HG03139 (cell line): ENCODE measurements around the gene ENDOV.
"Not testable (repeated sequence)": the region's sequence is repeated elsewhere in the genome, so short reads cannot be mapped to it uniquely, and the experiment has no call there.

Experiments
- ATAC-seq: cut with Tn5 transposase; IDR thresholded peaks from one replicate; pipeline ENCODE4 v1.9.1; 2021; ENCODE audit not compliant: unreplicated experiment

The ENDOV gene

GRCh38 chr17:80388175-80388574 lies 26.8 kb upstream of the ENDOV start:
- no peak for ATAC-seq

GRCh38 chr17:80388601-80389000 lies 26.4 kb upstream of the ENDOV start:
- no peak for ATAC-seq

GRCh38 chr17:80389011-80389995 lies 25.7 kb upstream of the ENDOV start:
- no peak for ATAC-seq

- ATAC-seq: no peak
Measured at GRCh38 chr17:80393241-80393890, 21.6 kb upstream of the ENDOV start.

- no peak for ATAC-seq
Measured at GRCh38 chr17:80393961-80394360, 21.0 kb upstream of the ENDOV start.

- ATAC-seq: no peak
Measured at GRCh38 chr17:80394629-80395216, 20.2 kb upstream of the ENDOV start.

GRCh38 chr17:80395402-80396151 lies 19.4 kb upstream of the ENDOV start:
- ATAC-seq: no peak

GRCh38 chr17:80396157-80397033 lies 18.6 kb upstream of the ENDOV start:
- no peak for ATAC-seq

- no peak for ATAC-seq
Measured at GRCh38 chr17:80397034-80397387, 18.0 kb upstream of the ENDOV start.

- ATAC-seq: no peak
Measured at GRCh38 chr17:80397686-80398085, 17.3 kb upstream of the ENDOV start.

- not testable (repeated sequence) for ATAC-seq
Measured at GRCh38 chr17:80401086-80401485, 13.9 kb upstream of the ENDOV start.

- not testable (repeated sequence) for ATAC-seq
Measured at GRCh38 chr17:80402102-80402501, 12.9 kb upstream of the ENDOV start.

GRCh38 chr17:80402959-80403358 lies 12.0 kb upstream of the ENDOV start:
- no peak for ATAC-seq

- ATAC-seq: no peak
Measured at GRCh38 chr17:80406146-80406545, 8.8 kb upstream of the ENDOV start.

GRCh38 chr17:80407917-80408316 lies 7.0 kb upstream of the ENDOV start:
- not testable (repeated sequence) for ATAC-seq

- ATAC-seq: no peak
Measured at GRCh38 chr17:80408872-80409271, 6.1 kb upstream of the ENDOV start.

- ATAC-seq: no peak
Measured at GRCh38 chr17:80409626-80410025, 5.3 kb upstream of the ENDOV start.

- not testable (repeated sequence) for ATAC-seq
Measured at GRCh38 chr17:80410441-80411087, 4.4 kb upstream of the ENDOV start.

- ATAC-seq: no peak
Measured at GRCh38 chr17:80413771-80414507, 1.0 kb upstream of the ENDOV start.
